K562 (cell line): ENCODE measurements around the gene NT5C. TPM values are rescaled to one million over a fixed set of nuclear protein-coding genes. Genes with fewer than 3 reads are reported as not detected.
A peak's percentile ranks its signal among the peaks of the same experiment; 100 is the strongest.

Experiments used
- AFF4 ChIP-seq: sonication (generic); formaldehyde crosslinking; IDR thresholded peaks from 2 replicates; pipeline ENCODE4 v1.8.0; 2023; ENCODE audit warnings: mild to moderate bottlenecking, missing genetic modification reagents
- ATF6 ChIP-seq: sonication (generic); formaldehyde crosslinking; IDR thresholded peaks from 2 replicates; pipeline ENCODE4 v1.4.0; 2020; ENCODE audit warnings: mild to moderate bottlenecking, missing genetic modification reagents
- ZBTB40 ChIP-seq, 2 experiments: fragments of 450-650 bp in 1 of 2; sonication (generic) in 1 of 2; formaldehyde crosslinking in 1 of 2; IDR thresholded peaks; 2 replicates each; pipeline versions ENCODE4 v1.7.1 to v1.9.0; 2016 to 2022; ENCODE audit warnings: inconsistent platforms in 1 of 2, mild to moderate bottlenecking in 1 of 2, missing genetic modification reagents in 1 of 2
- ZNF311 ChIP-seq: fragments of 250-450 bp; sonication (Bioruptor Pico); IDR thresholded peaks from 2 replicates; pipeline ENCODE4 v1.4.0; 2020; ENCODE audit warnings: mild to moderate bottlenecking, moderate library complexity
- ZNF592 ChIP-seq: fragments of 450-650 bp; IDR thresholded peaks from 2 replicates; pipeline ENCODE4 v1.6.1; 2017; ENCODE audit warnings: antibody characterized with exemption, mild to moderate bottlenecking
- polyA plus RNA-seq, 8 experiments: library from polyadenylated mRNA; depleted of rRNA in 4 of 8; stranded (reverse) in 5 of 8; unstranded in 3 of 8; fragments of >200 nt; fragmentation: Nextera tagmentation in 2 of 8; fragmentation: Illumina TruSeq in 1 of 8; extraction: Ambion mirVana in 2 of 8; extraction: Trizol in 1 of 8; gene quantifications; 2 replicates each; pipeline versions ENCODE4 v1.2.1 to v1.2.3, GENCODE V29; 2011 to 2014; ENCODE audit warnings: inconsistent platforms in 1 of 8, missing spikeins in 1 of 8
- total RNA-seq, 7 experiments: library from RNA; depleted of rRNA in 6 of 7; stranded (reverse); fragments of >200 nt in 6 of 7; fragmentation: Illumina TruSeq in 2 of 7; extraction: Trizol in 2 of 7; gene quantifications; 2 replicates each; pipeline versions ENCODE4 v1.2.1 to v1.2.3, GENCODE V29; 2011 to 2021; ENCODE audit warnings: low replicate concordance in 1 of 7

The NT5C gene
- total and polyA plus RNA-seq, 9 of the 15 experiments (the other 6 are each of a cell fraction or from before 2014, with no cell fraction given): 2.9 to 205 (median 45.0) TPM

GRCh38 chr17:75131278-75132017 is at the start of gene NT5C (continued):
- TF ChIP-seq ZNF592 (peak; percentile 94), ATF6 (peak; percentile 82; the same call in 1 of the 2 replicates), AFF4 (no peak; the same call in 1 of the 2 replicates), ZBTB40 (IDR thresholded peaks at IDR 0.05) (peak; percentile 92), ZBTB40 (CRISPR knock-in tag; IDR thresholded peaks at IDR 0.05) (no peak), ZNF311 (CRISPR knock-in tag) (no peak)
